Naive thymus-derived CD8-positive, alpha-beta T cell (primary cell): Measurements from ENCODE around the gene FOXRED1. TPM values are rescaled to one million over a fixed set of nuclear protein-coding genes. Genes with fewer than 3 reads are reported as not detected.
A peak's percentile ranks its signal among the peaks of the same experiment; 100 is the strongest.

Source experiments
- ATAC-seq, 2 donors: fragments of 150-1000 bp; cut with Tn5 transposase in 1 of 2; sonication (Bioruptor Pico), chemical (Tn5 transposase) in 1 of 2; 1 replicate in 1 of 2; 2 replicates in 1 of 2; pipeline ENCODE4 v1.10.0; 2021; ENCODE audit warnings: mild to moderate bottlenecking in 2 of 2, moderate library complexity in 2 of 2
- POLR2A ChIA-PET: fragments of 350-600 bp; sonication (Branson Sonifier 250); formaldehyde crosslinking; loops from one replicate; lab custom pipeline; 2021; ENCODE audit warnings: antibody characterized with exemption; lab: Charles Lee
- DNase-seq, 10 donors: peaks; one replicate each; pipeline versions ENCODE4 v3.0.0 to v3.0.0-alpha.2; 2020 to 2022
- H3K27ac Mint-ChIP-seq, 10 donors: one replicate each; pipeline ENCODE4 v1.8.0; 2020 to 2022; ENCODE audit warnings: mild to moderate bottlenecking in 10 of 10, mixed read lengths in 10 of 10, moderate library complexity in 4 of 10, inconsistent platforms in 1 of 10
- H3K27me3 Mint-ChIP-seq, 5 donors: one replicate each; pipeline ENCODE4 v1.8.0; 2021 to 2022; ENCODE audit warnings: mixed read lengths in 5 of 5
- H3K36me3 Mint-ChIP-seq, 3 donors: one replicate each; pipeline ENCODE4 v1.8.0; 2020 to 2022; ENCODE audit warnings: mixed read lengths in 3 of 3, mild to moderate bottlenecking in 2 of 3, inconsistent platforms in 1 of 3
- H3K4me1 Mint-ChIP-seq, 4 donors: one replicate each; pipeline ENCODE4 v1.8.0; 2021 to 2022; ENCODE audit warnings: mixed read lengths in 4 of 4
- H3K4me3 Mint-ChIP-seq, 10 donors: one replicate each; pipeline ENCODE4 v1.8.0; 2020 to 2022; ENCODE audit warnings: mild to moderate bottlenecking in 10 of 10, mixed read lengths in 10 of 10, moderate library complexity in 6 of 10, inconsistent platforms in 1 of 10
- H3K9me3 Mint-ChIP-seq, 9 donors: one replicate each; pipeline ENCODE4 v1.8.0; 2020 to 2022; ENCODE audit warnings: mixed read lengths in 9 of 9, mild to moderate bottlenecking in 3 of 9, inconsistent platforms in 1 of 9, moderate library complexity in 1 of 9
- polyA plus RNA-seq, 3 donors: library from polyadenylated mRNA; unstranded; fragments of 300-500 nt; fragmentation: Illumina TruSeq; gene quantifications; one replicate each; pipeline ENCODE4 v1.2.3, GENCODE V29; 2021
- total RNA-seq, 8 experiments: library from RNA in 2 of 8; stranded (reverse) in 2 of 8; gene quantifications; one replicate each; pipeline ENCODE4 v1.2.3 and lab custom pipeline; 2021 to 2026

Gene FOXRED1
- total and polyA plus RNA-seq, 5 experiments from 2014 or later = 23.5 to 44.2 (median 28.7) TPM

DNA sequence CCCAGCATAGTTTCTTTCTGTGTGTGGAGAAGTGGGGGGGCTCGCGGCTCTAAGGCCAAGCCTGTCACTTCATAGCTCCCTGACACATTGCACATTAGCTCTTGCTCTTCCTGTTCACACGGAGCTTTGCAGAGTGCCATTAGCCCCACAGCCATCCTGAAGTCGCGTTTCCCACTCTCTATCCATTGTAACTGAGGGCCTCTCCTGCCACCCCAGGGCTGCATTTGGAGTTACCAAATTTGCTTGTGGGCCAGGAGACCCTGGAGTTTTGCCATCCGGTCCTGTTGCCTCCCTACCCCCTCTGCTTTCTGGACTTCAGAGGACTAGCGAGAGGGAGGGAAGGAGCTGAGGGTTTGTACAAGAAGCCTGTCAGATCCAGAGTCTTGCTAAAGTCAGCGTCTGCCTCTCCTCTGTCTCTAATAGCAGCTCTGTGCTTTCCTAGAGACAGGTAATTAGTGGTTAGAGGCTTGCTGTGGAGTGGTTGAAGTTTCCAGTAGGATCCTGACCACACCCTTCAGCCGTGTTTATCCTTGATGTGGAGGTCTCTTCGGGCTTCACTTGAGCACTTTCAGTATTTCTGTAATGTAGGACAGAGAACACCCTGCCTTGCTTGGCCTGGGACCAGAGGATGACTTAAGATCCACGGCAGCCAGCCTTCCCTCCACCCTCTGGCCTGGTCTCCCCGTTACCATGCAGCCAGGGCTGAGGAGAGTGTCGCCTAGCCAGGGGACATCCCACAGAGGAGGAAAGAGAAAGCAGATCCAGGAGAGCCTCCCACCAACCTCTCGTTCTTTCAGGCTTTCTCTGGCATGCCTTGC lies 49.0 kb downstream of the FOXRED1 start:
- H3K36me3 Mint-ChIP-seq = peaks cover 18 to 47% (median 19%) of the 10 kb centered on the region in 3 donors
- peaks cover 33 to 58% (median 38%) of the 10 kb centered on the region in 4 donors for H3K4me1 Mint-ChIP-seq
- ATAC-seq (peak; percentile 64 to 72), DNase-seq (peak in 5 of 10 donors; percentile 25 to 43 (median 35))
- peak overlapping the region; percentile 62 to 94 (median 89) for H3K27ac Mint-ChIP-seq
- H3K27me3 Mint-ChIP-seq = no peaks in the 10 kb centered on the region
- peaks cover 0 to 12% (median 4%) of the 10 kb centered on the region in 9 donors for H3K9me3 Mint-ChIP-seq
- H3K4me3 Mint-ChIP-seq = peak overlapping the region; percentile 48 to 84 (median 70)
- POLR2A ChIA-PET = interaction anchor here (1.0 to 2.5 kb wide), 3 partner anchors 14 to 36 kb away, joined by 3 to 11 read pairs (median 5); partner anchors contain the start of genes DCPS and TIRAP

- Mint-ChIP-seq H3K4me3 (peak overlapping the region; percentile 48 to 84 (median 70)), H3K9me3 (peaks cover 0 to 12% (median 4%) of the 10 kb centered on the region in 9 donors), H3K27ac (peak overlapping the region; percentile 62 to 94 (median 89)), H3K36me3 (peaks cover 18 to 50% (median 19%) of the 10 kb centered on the region in 3 donors), H3K27me3 (no peaks in the 10 kb centered on the region), H3K4me1 (peaks cover 33 to 54% (median 38%) of the 10 kb centered on the region in 4 donors)
- DNase-seq (peak in 3 of 10 donors; percentile 24 to 37 (median 30)), ATAC-seq (peak; percentile 76 to 77)
- POLR2A ChIA-PET = interaction anchor here (1.0 to 2.5 kb wide), 4 partner anchors 8 to 50 kb away, joined by 3 to 11 read pairs (median 5); partner anchors contain the start of genes FOXRED1, SRPRA and TIRAP
Measured at GRCh38 chr11:126318574-126319373, 49.8 kb downstream of the FOXRED1 start.

DNA sequence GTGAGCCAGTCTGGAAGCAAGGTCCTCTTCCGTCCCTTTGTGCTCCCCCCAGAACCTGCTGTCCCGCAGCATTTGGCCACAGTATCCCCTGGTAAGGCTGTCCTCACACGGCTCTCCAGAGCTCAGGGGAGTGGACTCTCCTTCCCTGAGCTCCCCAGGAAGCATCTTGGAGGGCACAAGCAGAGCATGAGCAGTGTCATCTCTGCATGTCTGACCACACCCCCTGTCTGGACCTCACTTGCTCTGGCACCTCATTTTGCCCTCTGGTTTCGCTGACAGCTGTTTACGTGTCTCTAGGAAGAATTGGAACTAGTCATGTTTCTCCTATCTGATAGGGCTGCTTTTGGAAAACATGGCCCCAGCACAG lies 50.4 kb downstream of the FOXRED1 start:
- Mint-ChIP-seq H3K27me3 (no peaks in the 10 kb centered on the region), H3K27ac (peak overlapping the region; percentile 62 to 94 (median 89)), H3K36me3 (peaks cover 14 to 45% (median 14%) of the 10 kb centered on the region in 3 donors), H3K9me3 (peaks cover 0 to 12% (median 4%) of the 10 kb centered on the region in 9 donors), H3K4me3 (peak overlapping the region; percentile 42 to 84 (median 62)), H3K4me1 (peaks cover 30 to 50% (median 38%) of the 10 kb centered on the region in 4 donors)
- no peak for ATAC-seq
- POLR2A ChIA-PET = interaction anchor here (0.6 to 2.5 kb wide), 5 partner anchors 9 to 138 kb away, joined by 3 to 11 read pairs (median 5); partner anchors contain the start of genes FOXRED1, SRPRA and TIRAP
- no peak for DNase-seq

DNA sequence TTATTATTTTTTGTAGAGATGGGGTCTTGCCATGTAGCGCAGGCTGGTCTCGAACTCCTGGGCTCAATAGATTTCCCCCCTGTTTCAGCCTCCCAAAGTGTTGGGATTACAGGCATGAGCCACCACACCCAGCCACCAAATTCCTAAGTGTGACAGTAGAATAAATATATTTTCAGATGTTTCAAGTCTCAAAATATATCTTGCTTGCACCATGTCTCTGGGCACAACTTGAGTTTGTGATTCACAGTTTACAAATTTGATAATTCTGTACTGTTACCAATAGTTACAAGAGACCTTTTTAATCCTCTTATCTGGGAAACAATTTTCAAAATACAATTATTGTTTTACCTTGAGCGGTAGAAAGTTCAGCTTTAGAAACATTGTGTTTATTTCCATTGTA lies 54.0 kb downstream of the FOXRED1 start:
- Mint-ChIP-seq H3K9me3 (no peaks in the 10 kb centered on the region), H3K36me3 (peaks cover 0 to 48% (median 2%) of the 10 kb centered on the region in 3 donors), H3K27ac (no peak overlapping the region), H3K4me3 (no peak overlapping the region), H3K4me1 (peaks cover 34 to 42% (median 38%) of the 10 kb centered on the region in 4 donors), H3K27me3 (no peaks in the 10 kb centered on the region)
- POLR2A ChIA-PET = no interaction called here
- DNase-seq (no peak), ATAC-seq (no peak)

DNA sequence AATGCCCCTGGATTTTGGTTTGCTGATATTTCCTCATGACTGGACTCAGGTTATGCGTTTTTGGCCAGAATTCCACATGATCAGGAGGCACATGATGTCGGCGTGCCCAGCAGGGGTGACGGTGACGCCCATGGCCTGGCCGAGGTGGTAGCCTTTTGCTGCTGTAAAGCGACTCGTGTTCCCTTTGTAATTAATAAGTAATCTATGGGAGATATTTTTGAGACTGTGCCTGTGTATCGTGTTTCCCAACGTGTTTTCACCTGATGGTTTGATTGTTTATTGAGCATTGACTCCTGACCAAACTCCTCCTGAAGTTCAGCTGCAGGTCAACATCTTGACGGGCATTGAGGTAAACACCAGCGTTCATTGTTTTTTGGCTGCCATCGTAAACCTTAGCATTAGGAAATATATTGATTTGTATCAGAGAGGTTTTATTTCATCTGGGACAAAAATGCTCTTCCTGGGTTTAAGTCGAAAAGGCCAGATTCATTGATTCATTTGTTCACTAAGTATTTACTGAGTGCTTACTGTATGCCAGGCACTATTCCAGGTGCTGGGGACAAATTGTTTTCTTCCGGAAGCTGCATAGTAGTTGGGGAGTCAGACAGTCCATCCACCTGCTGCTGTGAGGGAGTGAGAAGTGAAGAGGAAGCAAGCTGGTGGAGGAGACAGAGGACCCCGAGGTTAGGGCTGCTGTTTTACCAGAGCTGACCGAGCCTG lies 58.5 kb downstream of the FOXRED1 start:
- DNase-seq (no peak), ATAC-seq (no peak)
- no peaks in the 10 kb centered on the region for H3K9me3 Mint-ChIP-seq
- peaks cover 16 to 33% (median 21%) of the 10 kb centered on the region in 4 donors for H3K4me1 Mint-ChIP-seq
- H3K27me3 Mint-ChIP-seq = no peaks in the 10 kb centered on the region
- no peak overlapping the region for H3K4me3 Mint-ChIP-seq
- peak overlapping the region in 4 of 10 donors; percentile 1 to 82 (median 45) for H3K27ac Mint-ChIP-seq
- POLR2A ChIA-PET = no interaction called here
- H3K36me3 Mint-ChIP-seq = peaks cover 0 to 55% (median 8%) of the 10 kb centered on the region in 3 donors

Other genes starting within 250 kb of the FOXRED1 start
- 1 to 10 TPM; 2.1 to 2.8 TPM for gene CDON, start 206.3 kb upstream of the FOXRED1 start, total RNA-seq
- gene CDON, start 206.3 kb upstream of the FOXRED1 start, polyA plus RNA-seq = under 1 TPM in 2 of 3 donors, not detected in 1; 0.14 to 0.20 TPM
- gene RPUSD4, start 57.5 kb upstream of the FOXRED1 start, total RNA-seq = 10 to 100 TPM; 43.8 to 47.9 TPM
- gene RPUSD4, start 57.5 kb upstream of the FOXRED1 start, polyA plus RNA-seq = 10 to 100 TPM; 18.1 to 21.7 (median 18.8) TPM
- 10 to 100 TPM in 1 of 2 experiments, 1 to 10 TPM in 1; 9.4 to 12.4 TPM for gene FAM118B, start 57.4 kb upstream of the FOXRED1 start, total RNA-seq
- 10 to 100 TPM in 2 of 3 donors, 1 to 10 TPM in 1; 8.9 to 16.3 (median 13.7) TPM for gene FAM118B, start 57.4 kb upstream of the FOXRED1 start, polyA plus RNA-seq
- 100 to 1,000 TPM; 156 to 160 TPM for gene SRPRA, start 259 bp upstream of the FOXRED1 start, total RNA-seq
- 100 to 1,000 TPM in 1 of 3 donors, 10 to 100 TPM in 2; 92.3 to 134 (median 95.7) TPM for gene SRPRA, start 259 bp upstream of the FOXRED1 start, polyA plus RNA-seq
- gene TIRAP, start 13.9 kb downstream of the FOXRED1 start, total RNA-seq = 10 to 100 TPM; 19.0 to 22.1 TPM
- gene TIRAP, start 13.9 kb downstream of the FOXRED1 start, polyA plus RNA-seq = 10 to 100 TPM in 1 of 3 donors, 1 to 10 TPM in 2; 7.4 to 11.6 (median 8.3) TPM
- 10 to 100 TPM; 13.9 to 17.4 TPM for gene DCPS, start 34.9 kb downstream of the FOXRED1 start, total RNA-seq
- gene DCPS, start 34.9 kb downstream of the FOXRED1 start, polyA plus RNA-seq = 10 to 100 TPM; 36.7 to 47.2 (median 37.3) TPM
- 1 to 10 TPM; 1.1 to 1.9 TPM for gene ST3GAL4, start 86.5 kb downstream of the FOXRED1 start, total RNA-seq
- gene ST3GAL4, start 86.5 kb downstream of the FOXRED1 start, polyA plus RNA-seq = 1 to 10 TPM; 2.1 to 6.6 (median 2.7) TPM